ENCODE results near the gene DST.

Gene DST

GRCh38 chr6:56579155-56579851, 63.4 kb downstream of the DST start:
- WGBS (ENCODE audit: extremely low coverage, insufficient coverage, insufficient read length), result no CpG with 5 or more reads among the region's 2 CpGs
- no peak overlapping the region for H3K4me2 ChIP-seq (ENCODE audit: low read length)
- no peaks in the 10 kb centered on the region for H3K79me1 ChIP-seq (ENCODE audit: low read length)
- no peak overlapping the region for H2BK5ac ChIP-seq (ENCODE audit: low read depth, low read length, poor library complexity)
- H3K18ac ChIP-seq (ENCODE audit: low read length), result no peak overlapping the region
- H3K4me1 ChIP-seq (ENCODE audit: control insufficient read depth in 1 of 2, insufficient read depth in 2 of 2, low read length in 2 of 2), result no peaks in the 10 kb centered on the region
- H2BK12ac ChIP-seq (ENCODE audit: low read length), result no peak overlapping the region
- H2BK120ac ChIP-seq (ENCODE audit: insufficient read depth, low read length, poor library complexity), result no peak overlapping the region
- H3K9ac ChIP-seq (ENCODE audit: low read length), result no peak overlapping the region
- no peak for DNase-seq
- H3K79me2 ChIP-seq (ENCODE audit: control insufficient read depth, insufficient read depth, low read length, poor library complexity), result no peaks in the 10 kb centered on the region
- no peak overlapping the region for H4K12ac ChIP-seq (ENCODE audit: low read depth, low read length)
- no peak overlapping the region for H3K14ac ChIP-seq (ENCODE audit: low read length)
- H3K9me3 ChIP-seq (ENCODE audit: insufficient read depth, low read depth, low read length), result no peaks in the 10 kb centered on the region
- H2AK5ac ChIP-seq (ENCODE audit: low read length), result no peak overlapping the region
- no peak overlapping the region for H4K8ac ChIP-seq (ENCODE audit: low read depth, low read length)
- no peak overlapping the region for H4K91ac ChIP-seq (ENCODE audit: low read depth, low read length)
- H3K27me3 ChIP-seq (ENCODE audit: insufficient read depth, low read length), result no peaks in the 10 kb centered on the region
- no peak overlapping the region for H3K4me3 ChIP-seq (ENCODE audit: low read depth, low read length)
- no peaks in the 10 kb centered on the region for H3K36me3 ChIP-seq (ENCODE audit: control insufficient read depth in 1 of 2, insufficient read depth in 2 of 2, low read length in 2 of 2)
- H3K27ac ChIP-seq (ENCODE audit: low read depth, low read length), result no peak overlapping the region
- H3K4ac ChIP-seq (ENCODE audit: low read depth, low read length), result no peak overlapping the region
- no peak overlapping the region for H2AFZ ChIP-seq (ENCODE audit: insufficient read depth, low read length, poor library complexity)
- H3K23ac ChIP-seq (ENCODE audit: low read length), result no peak overlapping the region

DNA sequence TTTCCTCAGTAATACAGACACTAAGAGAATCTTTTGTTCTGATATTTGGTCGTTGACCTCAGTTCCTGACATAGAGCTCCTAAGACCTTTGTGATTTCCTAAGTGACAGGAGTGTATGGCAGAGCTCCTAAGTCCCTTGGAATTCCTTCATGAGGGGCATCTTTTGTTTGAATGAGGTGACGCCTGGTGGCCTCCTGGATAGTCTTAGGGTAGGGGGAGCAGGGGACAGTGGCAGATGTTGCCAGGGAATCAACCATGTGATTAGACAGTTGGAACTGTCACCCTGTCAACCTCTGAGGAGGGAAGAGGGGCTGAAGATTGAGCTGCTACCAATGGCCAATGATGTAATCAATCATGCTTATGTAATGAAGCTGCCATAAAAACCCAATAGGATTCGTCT, 67.0 kb downstream of the DST start:
- Histone ChIP-seq H4K12ac (ENCODE audit: low read depth, low read length) (no peak overlapping the region), H3K4me2 (ENCODE audit: low read length) (no peak overlapping the region), H3K36me3 (ENCODE audit: control insufficient read depth in 1 of 2, insufficient read depth in 2 of 2, low read length in 2 of 2) (no peaks in the 10 kb centered on the region), H3K79me1 (ENCODE audit: low read length) (no peaks in the 10 kb centered on the region), H4K91ac (ENCODE audit: low read depth, low read length) (no peak overlapping the region), H3K14ac (ENCODE audit: low read length) (no peak overlapping the region), H4K8ac (ENCODE audit: low read depth, low read length) (no peak overlapping the region), H3K18ac (ENCODE audit: low read length) (no peak overlapping the region), H2BK12ac (ENCODE audit: low read length) (no peak overlapping the region), H3K4me3 (ENCODE audit: low read depth, low read length) (no peak overlapping the region), H3K27me3 (ENCODE audit: insufficient read depth, low read length) (no peaks in the 10 kb centered on the region), H3K9ac (ENCODE audit: low read length) (no peak overlapping the region), H2AK5ac (ENCODE audit: low read length) (no peak overlapping the region), H3K4me1 (ENCODE audit: control insufficient read depth in 1 of 2, insufficient read depth in 2 of 2, low read length in 2 of 2) (no peaks in the 10 kb centered on the region), H3K4ac (ENCODE audit: low read depth, low read length) (no peak overlapping the region), H2BK120ac (ENCODE audit: insufficient read depth, low read length, poor library complexity) (no peak overlapping the region), H3K9me3 (ENCODE audit: insufficient read depth, low read depth, low read length) (no peaks in the 10 kb centered on the region), H2BK5ac (ENCODE audit: low read depth, low read length, poor library complexity) (no peak overlapping the region), H3K23ac (ENCODE audit: low read length) (no peak overlapping the region), H3K79me2 (ENCODE audit: control insufficient read depth, insufficient read depth, low read length, poor library complexity) (no peaks in the 10 kb centered on the region), H3K27ac (ENCODE audit: low read depth, low read length) (no peak overlapping the region), H2AFZ (ENCODE audit: insufficient read depth, low read length, poor library complexity) (no peak overlapping the region)
- no CpG with 5 or more reads among the region's 3 CpGs for WGBS (ENCODE audit: extremely low coverage, insufficient coverage, insufficient read length)
- DNase-seq, result no peak

DNA sequence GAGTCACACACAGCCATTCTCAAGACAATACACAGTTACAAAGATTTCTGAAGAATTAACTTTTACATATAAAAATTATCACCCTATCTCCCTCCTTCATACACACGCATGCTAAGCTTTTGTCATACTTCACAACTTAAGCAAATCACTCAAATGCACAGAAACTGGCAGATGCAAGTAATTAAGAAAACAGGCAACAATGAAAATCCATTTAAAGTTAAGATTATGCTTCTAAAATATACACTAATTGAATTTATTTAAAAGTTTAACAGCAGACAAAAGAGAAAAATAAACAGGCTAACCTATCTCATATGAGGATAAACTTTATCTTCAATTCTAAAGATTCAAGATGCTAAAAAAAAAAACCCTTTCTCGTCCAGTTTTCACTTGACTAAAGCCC, 68.4 kb downstream of the DST start:
- no peak overlapping the region for H4K91ac ChIP-seq (ENCODE audit: low read depth, low read length)
- H3K4me3 ChIP-seq (ENCODE audit: low read depth, low read length), result no peak overlapping the region

DNA sequence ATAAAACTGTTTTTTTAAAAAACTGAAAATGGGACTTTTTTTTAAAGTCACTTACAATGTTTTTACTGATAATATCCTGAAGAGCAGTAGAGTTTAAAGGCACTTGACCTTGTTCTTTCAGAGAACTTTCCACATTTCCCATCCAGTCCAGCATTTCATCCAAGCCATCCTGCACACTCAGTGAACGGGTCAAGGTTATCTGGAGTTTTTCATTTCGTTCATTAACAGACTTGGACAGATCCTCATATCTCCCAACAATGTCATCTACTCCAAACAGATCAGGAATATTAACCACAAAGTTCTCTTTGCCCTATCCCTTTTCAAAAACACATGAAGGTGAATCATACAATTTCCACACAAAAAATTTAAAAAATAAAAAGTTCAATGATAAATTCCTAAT, 69.1 kb downstream of the DST start:
- Histone ChIP-seq H4K8ac (ENCODE audit: low read depth, low read length) (no peak overlapping the region), H3K4ac (ENCODE audit: low read depth, low read length) (no peak overlapping the region), H3K27me3 (ENCODE audit: insufficient read depth, low read length) (no peaks in the 10 kb centered on the region), H3K79me2 (ENCODE audit: control insufficient read depth, insufficient read depth, low read length, poor library complexity) (no peaks in the 10 kb centered on the region), H3K18ac (ENCODE audit: low read length) (no peak overlapping the region), H3K27ac (ENCODE audit: low read depth, low read length) (no peak overlapping the region), H3K36me3 (ENCODE audit: control insufficient read depth in 1 of 2, insufficient read depth in 2 of 2, low read length in 2 of 2) (no peaks in the 10 kb centered on the region), H3K9ac (ENCODE audit: low read length) (no peak overlapping the region), H4K12ac (ENCODE audit: low read depth, low read length) (no peak overlapping the region), H3K9me3 (ENCODE audit: insufficient read depth, low read depth, low read length) (no peaks in the 10 kb centered on the region), H2BK5ac (ENCODE audit: low read depth, low read length, poor library complexity) (no peak overlapping the region), H3K4me2 (ENCODE audit: low read length) (no peak overlapping the region), H3K23ac (ENCODE audit: low read length) (no peak overlapping the region), H3K4me3 (ENCODE audit: low read depth, low read length) (no peak overlapping the region), H4K91ac (ENCODE audit: low read depth, low read length) (no peak overlapping the region), H3K4me1 (ENCODE audit: control insufficient read depth in 1 of 2, insufficient read depth in 2 of 2, low read length in 2 of 2) (no peaks in the 10 kb centered on the region), H3K79me1 (ENCODE audit: low read length) (no peaks in the 10 kb centered on the region), H2BK12ac (ENCODE audit: low read length) (no peak overlapping the region), H2AFZ (ENCODE audit: insufficient read depth, low read length, poor library complexity) (no peak overlapping the region), H2BK120ac (ENCODE audit: insufficient read depth, low read length, poor library complexity) (no peak overlapping the region), H2AK5ac (ENCODE audit: low read length) (no peak overlapping the region), H3K14ac (ENCODE audit: low read length) (no peak overlapping the region)
- no CpG with 5 or more reads among the region's 2 CpGs for WGBS (ENCODE audit: extremely low coverage, insufficient coverage, insufficient read length)
- no peak for DNase-seq

More for the DNA sequence above, 68.4 kb downstream of the DST start:
- WGBS (ENCODE audit: extremely low coverage, insufficient coverage, insufficient read length), result 100% methylated on average over 1 of the region's 2 CpGs
- H2BK120ac ChIP-seq (ENCODE audit: insufficient read depth, low read length, poor library complexity), result no peak overlapping the region
- H3K27ac ChIP-seq (ENCODE audit: low read depth, low read length), result no peak overlapping the region
- no peaks in the 10 kb centered on the region for H3K36me3 ChIP-seq (ENCODE audit: control insufficient read depth in 1 of 2, insufficient read depth in 2 of 2, low read length in 2 of 2)
- no peak overlapping the region for H2BK5ac ChIP-seq (ENCODE audit: low read depth, low read length, poor library complexity)
- no peaks in the 10 kb centered on the region for H3K9me3 ChIP-seq (ENCODE audit: insufficient read depth, low read depth, low read length)
- no peak overlapping the region for H2AK5ac ChIP-seq (ENCODE audit: low read length)
- no peak for DNase-seq
- no peak overlapping the region for H2BK12ac ChIP-seq (ENCODE audit: low read length)
- no peak overlapping the region for H4K12ac ChIP-seq (ENCODE audit: low read depth, low read length)
- H3K9ac ChIP-seq (ENCODE audit: low read length), result no peak overlapping the region
- H3K4me2 ChIP-seq (ENCODE audit: low read length), result no peak overlapping the region
- H3K27me3 ChIP-seq (ENCODE audit: insufficient read depth, low read length), result no peaks in the 10 kb centered on the region
- H3K79me1 ChIP-seq (ENCODE audit: low read length), result no peaks in the 10 kb centered on the region
- no peak overlapping the region for H3K4ac ChIP-seq (ENCODE audit: low read depth, low read length)
- H4K8ac ChIP-seq (ENCODE audit: low read depth, low read length), result no peak overlapping the region
- H3K14ac ChIP-seq (ENCODE audit: low read length), result no peak overlapping the region
- no peak overlapping the region for H3K18ac ChIP-seq (ENCODE audit: low read length)
- H3K79me2 ChIP-seq (ENCODE audit: control insufficient read depth, insufficient read depth, low read length, poor library complexity), result no peaks in the 10 kb centered on the region
- H3K4me1 ChIP-seq (ENCODE audit: control insufficient read depth in 1 of 2, insufficient read depth in 2 of 2, low read length in 2 of 2), result no peaks in the 10 kb centered on the region
- H3K23ac ChIP-seq (ENCODE audit: low read length), result no peak overlapping the region
- no peak overlapping the region for H2AFZ ChIP-seq (ENCODE audit: insufficient read depth, low read length, poor library complexity)
